ENCODE data around the gene RSL1D1. TPM values are rescaled to one million over a fixed set of nuclear protein-coding genes. Genes with fewer than 3 reads are reported as not detected.
"Not testable (repeated sequence)": the region's sequence is repeated elsewhere in the genome, so short reads cannot be mapped to it uniquely, and the experiment has no call there.

The RSL1D1 gene
- polyA plus RNA-seq, 5 donors, result 239 to 296 (median 259) TPM

DNA sequence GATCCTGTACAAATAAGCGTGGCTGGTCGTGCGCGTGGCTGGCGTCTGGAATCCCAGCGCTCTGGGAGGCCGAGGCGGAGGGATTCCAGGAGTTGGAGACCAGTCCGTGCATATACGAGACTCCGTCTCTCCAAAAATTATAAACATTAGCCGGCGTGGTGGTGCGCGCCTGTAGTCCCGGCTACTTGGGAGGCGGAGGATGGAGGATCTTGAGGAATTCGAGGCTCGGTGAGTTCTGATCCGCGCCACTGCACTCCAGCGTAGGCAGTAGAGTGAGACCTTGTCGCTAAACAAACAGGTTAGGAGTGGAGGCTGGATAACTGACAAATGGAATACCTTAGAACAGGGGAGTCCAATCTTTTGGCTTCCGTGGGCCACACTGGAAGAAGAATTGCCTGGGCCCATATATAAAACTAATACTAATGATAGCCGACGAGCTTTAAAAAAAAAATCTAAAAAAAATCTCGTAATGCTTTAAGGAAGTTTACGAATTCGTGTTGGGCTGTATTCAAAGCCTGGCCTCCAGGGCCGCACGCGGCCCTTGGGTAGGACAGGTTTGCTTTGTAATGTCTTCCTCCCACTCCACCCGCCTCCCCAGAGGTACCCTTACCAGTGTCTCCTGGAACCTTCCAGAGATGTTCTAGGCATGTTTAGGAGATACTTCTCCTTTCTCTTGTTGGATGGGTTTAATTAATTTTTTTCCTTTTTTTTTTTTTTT is 909 bp upstream of the RSL1D1 start:
- no peak for DNase-seq

DNA sequence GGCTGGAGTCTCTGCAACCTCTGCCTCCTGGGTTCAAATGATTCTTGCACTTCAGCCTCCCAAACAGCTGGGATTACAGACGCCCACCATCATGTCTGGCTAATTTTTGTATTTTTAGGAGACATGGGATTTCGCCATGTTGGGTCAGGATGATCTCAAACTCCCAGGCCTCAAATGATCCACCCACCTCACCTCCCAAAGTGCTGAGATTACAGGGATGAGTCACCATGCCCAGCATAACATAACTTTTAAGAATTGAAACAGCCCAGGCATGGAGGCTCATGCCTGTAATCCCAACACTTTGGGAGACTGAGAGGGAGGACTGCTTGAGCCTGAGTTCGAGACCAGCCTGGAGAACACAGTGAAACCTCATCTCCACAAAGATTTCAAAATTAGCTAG is 2.5 kb downstream of the RSL1D1 start:
- DNase-seq, result no peak

DNA sequence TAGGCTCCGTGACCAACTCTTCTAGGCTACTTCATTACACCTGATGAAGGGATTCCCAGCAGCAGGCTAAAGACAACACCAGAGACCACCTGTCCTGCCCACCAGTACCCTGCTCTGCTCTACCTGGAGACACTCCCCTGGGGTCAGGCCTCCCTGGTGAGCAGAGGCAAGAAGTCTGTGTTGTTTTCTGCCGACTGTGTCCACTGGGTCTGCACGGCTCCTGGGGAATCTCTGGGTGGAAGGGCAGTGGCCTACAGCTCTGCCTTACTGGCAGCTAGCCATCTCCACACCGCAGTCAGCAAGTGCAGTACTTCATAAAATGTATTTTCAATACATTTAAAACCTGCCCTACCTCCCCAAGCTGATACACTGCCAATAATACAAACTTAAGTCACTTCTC is 6.8 kb downstream of the RSL1D1 start:
- no peak for DNase-seq

- no peak for DNase-seq
Measured at GRCh38 chr16:11843861-11844260, 7.5 kb downstream of the RSL1D1 start.

DNA sequence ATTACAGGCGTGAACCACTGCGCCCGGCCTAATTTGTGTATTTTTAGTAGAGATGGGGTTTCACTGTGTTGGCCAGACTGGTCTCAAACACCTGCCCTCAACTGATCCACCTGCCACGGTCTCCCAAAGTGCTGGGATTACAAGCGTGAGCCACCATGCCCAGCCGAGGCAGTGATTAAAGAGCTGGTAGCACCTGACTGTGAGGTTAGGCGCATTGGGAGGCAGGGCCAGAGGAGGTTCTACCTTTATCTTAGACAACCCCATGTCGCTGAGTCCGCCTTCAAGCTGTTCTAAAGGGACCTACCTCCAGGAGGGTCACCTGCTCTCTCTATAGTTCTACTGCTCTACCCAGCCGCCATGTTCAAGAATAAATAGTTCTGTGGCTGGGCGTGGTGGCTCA is 8.1 kb downstream of the RSL1D1 start:
- no peak for DNase-seq

GRCh38 chr16:11841026-11841425 is 10.3 kb downstream of the RSL1D1 start:
- DNase-seq, result no peak

DNA sequence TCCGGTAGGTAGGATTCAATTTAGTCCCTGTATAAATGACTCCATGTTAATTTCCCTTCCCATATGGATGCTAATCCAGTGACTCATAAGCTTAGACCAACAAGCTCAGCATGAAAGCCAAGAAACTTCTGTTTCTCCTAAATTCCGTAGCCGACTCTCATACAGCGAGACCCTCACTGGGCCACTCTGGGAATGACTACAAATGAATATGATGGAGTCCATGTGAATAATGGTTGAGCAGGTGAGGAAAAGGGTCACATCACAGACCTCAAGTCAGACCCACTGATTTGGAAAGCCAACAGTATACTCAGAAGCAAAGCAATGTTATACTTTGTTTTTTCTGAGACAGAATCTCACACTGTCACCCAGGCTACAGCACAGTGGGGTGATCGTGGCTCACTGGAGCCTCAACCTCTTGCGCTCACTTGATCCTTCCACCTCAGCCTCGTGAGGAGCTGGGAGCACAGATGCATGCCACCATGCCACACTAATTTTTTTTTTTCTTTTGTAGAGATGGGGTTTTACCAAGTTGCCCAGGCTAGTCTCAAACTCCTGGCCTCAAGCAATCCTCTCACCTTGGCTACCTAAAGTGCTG is 14.6 kb downstream of the RSL1D1 start:
- no peak for DNase-seq

- no peak for DNase-seq
Measured at GRCh38 chr16:11835891-11836649, 15.3 kb downstream of the RSL1D1 start.

- DNase-seq, result no peak
Measured at GRCh38 chr16:11835309-11835708, 16.0 kb downstream of the RSL1D1 start.

DNA sequence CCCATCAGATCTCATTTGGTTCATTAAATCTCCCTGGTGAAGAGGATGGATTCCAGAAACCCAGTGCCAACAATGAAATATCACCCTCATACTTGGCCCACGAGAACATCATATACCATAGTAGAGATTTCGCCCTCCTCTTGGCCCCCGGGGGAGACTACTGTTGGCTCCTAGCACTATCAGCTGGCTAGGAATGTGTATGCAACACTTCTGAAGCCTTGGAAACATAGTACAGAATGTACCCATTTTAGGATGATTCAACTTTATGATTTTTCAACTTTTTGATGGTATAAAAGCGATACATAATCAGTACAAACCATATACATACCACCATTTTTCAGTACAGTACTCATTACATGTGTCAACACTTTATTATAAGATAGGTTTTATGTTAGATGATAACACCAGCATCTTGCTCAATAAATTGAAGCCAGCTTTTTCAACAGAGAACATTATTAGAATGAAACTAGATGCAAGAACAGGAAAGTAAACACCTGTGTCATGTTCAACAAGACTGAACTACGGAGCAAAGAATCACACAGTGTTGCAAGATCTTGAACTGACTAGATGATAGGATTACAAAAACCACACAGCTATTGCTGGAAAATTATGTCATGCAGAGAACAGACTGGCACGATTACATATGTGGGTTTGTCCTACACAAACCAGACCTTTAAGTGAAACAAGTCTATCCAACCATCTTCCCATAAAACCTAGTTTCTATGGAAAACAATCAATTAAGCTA is 17.2 kb downstream of the RSL1D1 start:
- no peak for DNase-seq

DNA sequence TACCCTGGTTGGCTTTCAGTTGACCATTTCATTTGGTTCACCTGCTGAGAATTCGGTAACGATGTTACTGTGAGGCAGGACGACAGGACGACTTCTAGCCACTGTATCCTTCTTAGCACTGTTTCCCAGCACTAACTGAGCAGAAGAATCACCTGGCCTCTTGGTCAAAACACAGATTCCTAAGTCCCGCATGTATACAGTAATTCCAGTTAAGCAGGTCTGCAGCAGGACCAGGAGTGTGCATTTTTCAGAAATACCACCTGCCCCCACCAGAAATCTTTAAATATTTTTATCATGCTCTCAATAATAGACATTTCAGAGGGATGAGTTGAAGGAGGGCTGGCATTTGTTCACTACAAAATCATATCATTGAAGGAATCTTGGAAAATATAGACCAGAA is 22.6 kb downstream of the RSL1D1 start:
- no peak for DNase-seq

GRCh38 chr16:11825520-11826165 is 25.7 kb downstream of the RSL1D1 start:
- DNase-seq, result not testable (repeated sequence)

DNA sequence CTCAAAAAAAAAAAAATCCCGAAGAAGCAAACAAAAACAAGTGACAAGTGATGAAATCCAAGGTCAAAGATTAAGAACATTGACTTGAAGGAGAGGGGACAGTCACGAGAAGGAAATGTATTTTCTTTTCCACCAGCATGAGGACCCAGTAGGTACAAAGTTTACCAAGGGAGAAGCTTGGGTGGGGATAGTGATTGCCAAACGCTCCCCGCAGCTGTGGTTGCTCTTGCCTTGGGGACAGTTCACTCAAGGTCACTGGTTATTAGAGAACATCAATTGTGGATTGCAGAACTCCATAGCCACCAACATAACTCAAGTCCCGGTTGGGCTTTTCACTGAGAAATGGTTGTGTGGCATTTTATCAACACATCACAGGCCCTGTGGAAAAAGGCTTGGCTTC is 27.0 kb downstream of the RSL1D1 start:
- no peak for DNase-seq

- DNase-seq, result not testable (repeated sequence)
Measured at GRCh38 chr16:11823645-11824044, 27.7 kb downstream of the RSL1D1 start.

DNA sequence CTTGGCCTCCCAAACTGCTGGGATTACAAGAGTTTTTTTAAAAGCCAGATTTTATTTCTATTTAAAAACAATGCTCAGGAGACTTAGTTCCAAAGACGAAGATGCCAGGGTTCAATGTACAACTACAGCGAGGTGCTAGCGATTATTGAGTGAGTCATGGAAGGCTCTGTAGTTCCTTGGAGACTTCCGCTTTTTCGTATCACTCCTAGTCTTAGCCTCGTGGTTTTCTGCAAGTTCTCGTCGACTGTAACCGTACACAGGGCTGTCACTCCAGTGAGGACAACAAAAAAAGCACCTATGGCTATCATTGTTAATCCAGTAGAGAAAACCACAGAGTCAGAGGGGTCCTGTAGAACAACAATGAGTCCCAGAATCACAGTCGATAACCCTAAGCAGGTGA is 31.5 kb downstream of the RSL1D1 start:
- no peak for DNase-seq

DNA sequence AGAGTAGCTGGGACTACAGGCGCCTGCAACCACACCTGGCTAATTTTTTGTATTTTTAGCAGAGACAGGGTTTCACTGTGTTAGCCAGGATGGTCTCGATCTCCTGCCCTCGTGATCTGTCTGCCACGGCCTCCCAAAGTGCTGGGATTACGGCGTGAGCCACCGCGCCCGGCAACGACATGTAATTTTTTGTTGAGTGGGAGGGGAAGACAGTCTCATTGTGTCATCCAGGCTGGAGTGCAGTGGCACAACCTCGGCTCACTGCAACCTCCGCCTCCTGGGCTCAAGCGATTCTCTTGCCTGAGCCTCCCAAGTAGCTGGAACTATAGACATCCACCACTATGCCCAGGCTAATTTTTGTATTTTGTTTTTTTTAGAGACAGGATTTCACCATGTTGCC is 32.4 kb downstream of the RSL1D1 start:
- DNase-seq, result not testable (repeated sequence)

DNA sequence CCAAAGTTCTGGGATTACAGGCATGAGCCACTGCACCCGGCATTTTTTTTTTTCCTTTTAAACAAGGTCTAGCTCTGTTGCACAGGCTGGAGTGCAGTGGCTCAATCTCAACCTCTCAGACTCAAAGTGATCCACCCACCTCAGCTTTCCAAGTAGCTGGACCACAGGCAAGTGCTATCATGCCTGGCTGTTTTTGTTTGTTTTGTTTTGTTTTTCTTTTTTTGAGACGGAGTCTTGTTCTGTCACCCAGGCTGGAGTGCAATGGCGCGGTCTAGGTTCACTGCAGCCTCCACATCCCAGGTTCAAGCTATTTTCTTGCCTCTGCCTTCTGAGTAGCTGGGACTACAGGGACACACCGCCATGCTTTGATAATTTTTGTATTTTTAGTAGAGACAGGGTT is 35.2 kb downstream of the RSL1D1 start:
- DNase-seq, result no peak

GRCh38 chr16:11814800-11815199 is 36.5 kb downstream of the RSL1D1 start:
- not testable (repeated sequence) for DNase-seq

- no peak for DNase-seq
Measured at GRCh38 chr16:11806721-11807120, 44.6 kb downstream of the RSL1D1 start.

DNA sequence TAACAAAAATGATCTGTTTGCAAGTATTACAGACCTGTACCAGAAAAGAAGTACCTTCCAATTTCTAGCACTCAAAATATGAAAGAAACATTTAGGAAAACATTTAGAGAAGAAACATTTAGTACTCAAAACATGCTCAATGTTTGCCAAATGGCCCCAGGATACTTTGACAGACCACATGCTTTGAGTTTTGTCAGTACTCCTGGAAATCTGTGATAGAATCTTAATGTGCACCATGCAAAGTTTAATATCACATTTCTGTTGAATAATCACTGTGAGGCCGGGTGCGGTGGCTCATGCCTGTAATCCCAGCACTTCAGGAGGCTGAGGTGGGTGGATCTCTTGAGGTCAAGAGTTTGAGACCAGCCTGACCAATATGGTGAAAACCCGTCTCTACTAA is 45.8 kb downstream of the RSL1D1 start:
- no peak for DNase-seq

- DNase-seq, result no peak
Measured at GRCh38 chr16:11801481-11802021, 49.8 kb downstream of the RSL1D1 start.

DNA sequence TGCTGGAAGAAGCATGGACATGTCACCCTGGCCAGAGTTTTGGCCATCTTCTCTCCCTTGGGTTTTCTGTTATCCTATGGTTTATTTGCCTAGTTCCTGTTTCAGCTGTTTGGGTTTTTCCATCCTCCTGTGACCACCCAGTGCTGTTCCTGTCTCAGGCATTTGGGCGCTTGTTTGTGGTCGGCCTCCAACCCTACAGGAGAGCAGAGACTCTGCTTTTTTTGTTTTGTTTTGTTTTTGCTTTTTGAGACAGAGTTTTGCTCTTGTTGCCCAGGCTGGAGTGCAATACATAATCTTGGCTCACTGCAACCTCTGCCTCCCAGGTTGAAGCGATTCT is 51.0 kb downstream of the RSL1D1 start:
- DNase-seq, result no peak

Data from right lung (tissue), 5 donors.